ENCODE measurements around the gene MORF4L1.

DNA sequence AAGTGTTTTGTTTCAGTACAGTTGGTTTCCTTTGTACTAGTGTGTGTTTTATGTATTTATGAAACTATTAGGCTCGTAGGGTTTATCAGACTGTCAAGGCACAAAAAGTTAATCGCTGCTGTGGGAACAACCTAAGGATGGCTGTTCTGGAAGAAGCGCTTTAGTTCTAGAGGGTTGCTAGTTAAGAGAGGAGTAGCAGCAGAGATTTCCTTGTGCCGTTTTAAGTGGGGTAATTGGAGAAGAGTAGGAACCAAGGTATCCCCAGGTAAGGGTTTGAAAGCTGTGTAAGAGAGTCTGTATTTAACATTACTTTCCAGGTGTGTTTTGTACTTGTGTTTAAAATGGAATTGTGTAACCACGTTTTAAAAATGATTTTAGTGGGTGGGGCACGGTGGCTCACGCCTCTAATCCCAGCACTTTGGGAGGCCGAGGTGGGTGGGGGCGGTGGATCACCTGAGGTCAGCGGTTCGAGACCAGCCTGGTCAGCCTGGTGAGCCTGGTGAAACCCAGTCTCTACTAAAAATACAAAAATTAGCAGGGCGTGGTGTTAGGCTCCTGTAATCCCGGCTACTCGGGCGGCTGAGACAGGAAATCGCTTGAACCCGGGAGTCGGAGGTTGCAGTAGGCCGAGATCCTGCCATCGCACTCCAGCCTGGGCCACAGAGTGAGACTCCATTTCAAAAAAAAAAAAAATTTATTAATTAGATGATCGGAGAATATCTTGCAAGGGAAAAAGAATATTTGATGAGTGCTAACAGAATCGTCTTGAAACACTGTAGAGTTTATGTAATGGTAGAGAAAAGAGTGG lies 2.6 kb downstream of the MORF4L1 start:
- no peak for TF ChIP-seq CTCF (conservative IDR thresholded peaks at IDR 0.05; ENCODE audit: low read depth, low read length)
- no peak for TF ChIP-seq EZH2 (IDR thresholded peaks at IDR 0.05; ENCODE audit: borderline replicate concordance, low read depth, low read length, poor library complexity, severe bottlenecking)
